Posterior cingulate gyrus (tissue), 11 donors: Measurements from ENCODE around the gene AHNAK2.
"Not testable (repeated sequence)": the region's sequence is repeated elsewhere in the genome, so short reads cannot be mapped to it uniquely, and the experiment has no call there.

Experiments
- DNase-seq, 10 donors: peaks; one replicate each; pipeline versions ENCODE4 v3.0.0 to v3.0.0-alpha.2; 2020 to 2021; ENCODE audit warnings: mixed read lengths in 3 of 10
- intact Hi-C: fragments of 100-400 bp; cut with DNase I; formaldehyde crosslinking; loops from one replicate; pipeline ENCODE4 v1.15.1; 2023

Gene AHNAK2

GRCh38 chr14:104931771-104932675 lies 46.2 kb downstream of the AHNAK2 start:
- peak in 2 of 10 donors; percentile 69 to 79 for DNase-seq
- intact Hi-C loops: no loop called here

DNA sequence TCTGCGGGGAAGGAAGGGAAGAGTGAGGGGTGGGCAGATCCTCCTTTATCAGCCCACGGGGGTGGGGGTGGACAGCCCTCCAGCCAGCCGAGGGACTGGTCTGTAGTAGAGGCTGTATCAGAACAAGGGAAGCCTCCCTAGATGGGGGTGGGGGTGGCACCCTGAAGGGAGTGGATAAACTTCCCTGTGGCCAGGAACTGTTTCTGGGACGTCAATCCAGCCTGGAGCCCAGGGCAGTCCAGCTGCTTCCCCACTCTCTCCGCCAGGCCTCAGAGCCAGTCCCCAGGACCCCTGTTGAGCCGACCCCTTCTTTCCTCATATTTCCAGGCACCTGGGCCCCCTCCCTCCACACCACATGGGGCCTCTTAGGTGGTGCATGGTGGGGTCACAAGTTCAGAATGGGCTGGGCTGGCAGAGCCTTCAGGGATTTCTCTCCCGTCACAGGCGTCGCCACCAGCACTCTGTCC lies 46.8 kb downstream of the AHNAK2 start:
- peak in 1 of 10 donors; percentile 68 for DNase-seq
- intact Hi-C loops: no loop called here

DNA sequence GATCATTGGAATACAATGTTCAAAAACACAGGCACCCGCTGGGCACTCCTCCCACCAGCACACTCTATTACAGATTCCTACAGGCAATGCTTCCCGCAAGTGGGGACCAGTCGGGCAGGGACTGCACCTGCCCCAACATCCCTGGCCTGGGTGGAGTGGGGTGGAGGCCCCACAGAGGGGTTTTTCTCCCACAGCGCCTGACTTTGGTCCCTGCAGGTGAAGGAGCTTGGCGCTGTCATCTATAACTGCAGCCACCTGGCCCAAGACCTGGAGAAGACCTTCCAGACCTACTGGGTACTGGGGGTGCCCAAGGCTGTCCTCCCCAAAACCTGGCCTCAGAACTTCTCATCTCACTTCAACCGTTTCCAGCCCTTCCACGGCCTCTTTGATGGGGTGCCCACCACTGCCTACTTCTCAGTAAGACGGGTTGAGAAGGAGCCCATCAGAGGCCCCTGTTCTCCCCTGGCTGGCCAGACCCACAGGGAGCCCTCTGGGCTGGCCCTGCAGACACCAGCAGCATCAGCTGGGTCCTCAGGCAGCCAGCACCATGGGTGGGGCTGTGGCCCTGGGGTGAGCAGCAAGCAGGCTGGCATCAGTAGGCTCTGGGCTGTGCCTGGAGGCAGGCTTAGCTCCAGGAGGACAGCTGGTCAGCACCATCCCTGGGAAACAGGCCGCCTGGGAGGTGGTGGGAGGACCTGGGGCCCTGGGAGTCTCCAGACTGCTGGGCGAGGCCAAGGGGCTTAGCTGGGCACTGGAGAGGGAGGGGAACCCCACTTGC lies 47.5 kb downstream of the AHNAK2 start:
- intact Hi-C loops: no loop called here
- DNase-seq: peak in 2 of 10 donors; percentile 80

- intact Hi-C loops: no loop called here
- DNase-seq: peak in 2 of 10 donors; percentile 60 to 75
Observed at GRCh38 chr14:104929268-104930230, 48.6 kb downstream of the AHNAK2 start.

DNA sequence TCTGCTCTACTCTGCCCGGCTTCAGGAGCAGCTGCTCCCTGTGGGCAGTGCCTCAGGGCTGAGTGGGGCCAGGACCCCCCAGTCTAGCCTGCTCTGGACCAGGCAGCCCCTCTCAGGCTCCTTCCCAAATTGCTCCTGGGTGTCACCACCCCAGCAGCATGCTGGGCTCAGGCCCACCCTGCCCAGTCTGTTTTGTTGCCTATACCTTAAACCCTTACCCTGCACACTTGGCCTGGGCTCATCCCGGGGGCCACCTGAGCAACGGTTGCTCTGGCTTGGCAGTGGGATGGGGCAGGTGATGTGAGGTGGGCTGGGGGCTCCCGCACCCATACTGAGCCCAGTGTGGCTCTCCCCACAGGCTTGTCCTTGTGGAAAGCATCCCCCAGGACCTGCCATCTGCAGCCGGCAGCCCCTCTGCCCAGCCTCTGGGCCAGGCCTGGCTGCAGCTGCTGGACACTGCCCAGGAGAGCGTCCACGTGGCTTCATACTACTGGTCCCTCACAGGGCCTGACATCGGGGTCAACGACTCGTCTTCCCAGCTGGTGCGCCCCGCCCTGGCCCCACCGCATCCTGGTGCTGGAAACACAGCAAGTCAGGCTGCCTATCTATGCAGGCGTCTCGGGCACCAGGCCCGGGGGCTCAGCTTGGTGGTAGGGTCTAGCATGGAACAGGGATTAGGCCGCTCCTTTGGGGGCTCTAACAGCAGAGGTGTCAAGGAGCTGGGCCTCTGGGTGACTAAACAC lies 49.6 kb downstream of the AHNAK2 start:
- intact Hi-C loops: no loop called here
- peak in 2 of 10 donors; percentile 80 to 83 for DNase-seq

- DNase-seq: peak in 1 of 10 donors; percentile 64
- intact Hi-C loops: no loop called here
Observed at GRCh38 chr14:104927901-104928300, 50.3 kb downstream of the AHNAK2 start.

DNA sequence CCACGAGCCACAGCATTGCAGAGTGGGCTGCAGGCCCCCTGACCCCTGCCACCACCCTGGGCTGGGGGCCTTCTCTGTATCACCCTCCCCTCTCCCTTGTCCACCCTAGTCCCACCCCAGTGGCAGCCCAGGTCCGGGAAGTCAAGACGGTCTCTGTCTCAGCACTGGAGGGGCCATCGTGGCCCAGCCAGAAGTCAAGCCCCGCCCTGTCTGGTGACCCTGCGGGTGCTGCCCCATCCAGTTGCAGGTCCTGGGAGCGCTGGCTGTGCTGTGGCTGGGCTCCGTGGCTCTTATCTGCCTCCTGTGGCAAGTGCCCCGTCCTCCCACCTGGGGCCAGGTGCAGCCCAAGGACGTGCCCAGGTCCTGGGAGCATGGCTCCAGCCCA lies 50.8 kb downstream of the AHNAK2 start:
- intact Hi-C loops: no loop called here
- peak in 2 of 10 donors; percentile 82 for DNase-seq

DNA sequence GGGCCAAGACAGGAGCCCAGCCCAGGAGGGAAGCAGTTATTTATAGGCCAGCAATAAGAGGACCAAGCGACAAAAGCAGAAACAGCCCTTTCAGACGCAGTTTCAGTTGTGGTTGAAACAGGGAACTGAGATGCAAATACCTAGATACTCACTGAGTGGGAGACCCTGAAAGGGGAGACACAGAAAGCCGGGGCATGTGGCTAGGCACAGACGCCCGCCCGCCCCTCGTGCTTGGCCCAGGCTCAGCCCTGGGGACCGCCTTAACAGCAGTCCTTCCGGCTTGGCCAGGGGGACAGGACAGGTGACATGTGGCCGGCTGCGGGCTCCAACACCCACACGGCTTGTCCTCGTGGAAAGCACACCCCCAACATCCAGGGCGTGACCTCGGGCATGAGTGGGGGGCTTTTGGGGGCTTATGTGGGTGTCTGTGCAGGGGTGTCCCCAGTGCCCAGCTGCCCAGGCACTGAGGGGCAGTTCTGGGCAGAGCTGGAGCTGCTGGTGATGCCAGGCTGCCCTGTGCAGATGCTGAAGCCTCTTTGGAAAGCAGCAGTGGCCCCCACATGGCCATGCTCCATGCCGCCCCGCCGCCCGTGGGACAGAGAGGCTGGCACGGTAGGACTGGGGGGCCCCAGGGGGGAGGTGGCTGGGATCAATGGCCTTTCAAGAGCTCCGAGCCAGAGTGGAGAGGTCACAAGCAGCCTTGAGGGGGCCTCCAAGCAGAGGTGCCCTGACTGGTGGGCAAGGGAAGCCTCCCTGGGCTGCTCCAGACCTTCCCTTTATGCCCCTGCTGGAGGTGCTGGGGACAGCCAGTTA lies 51.3 kb downstream of the AHNAK2 start:
- intact Hi-C loops: no loop called here
- peak in 2 of 10 donors; percentile 31 to 81 for DNase-seq

GRCh38 chr14:104925855-104926609 lies 52.1 kb downstream of the AHNAK2 start:
- intact Hi-C loops: no loop called here
- peak in 2 of 10 donors; percentile 82 to 84 for DNase-seq

- DNase-seq: no peak
- intact Hi-C loops: no loop called here
Observed at GRCh38 chr14:104925214-104925854, 52.8 kb downstream of the AHNAK2 start.

DNA sequence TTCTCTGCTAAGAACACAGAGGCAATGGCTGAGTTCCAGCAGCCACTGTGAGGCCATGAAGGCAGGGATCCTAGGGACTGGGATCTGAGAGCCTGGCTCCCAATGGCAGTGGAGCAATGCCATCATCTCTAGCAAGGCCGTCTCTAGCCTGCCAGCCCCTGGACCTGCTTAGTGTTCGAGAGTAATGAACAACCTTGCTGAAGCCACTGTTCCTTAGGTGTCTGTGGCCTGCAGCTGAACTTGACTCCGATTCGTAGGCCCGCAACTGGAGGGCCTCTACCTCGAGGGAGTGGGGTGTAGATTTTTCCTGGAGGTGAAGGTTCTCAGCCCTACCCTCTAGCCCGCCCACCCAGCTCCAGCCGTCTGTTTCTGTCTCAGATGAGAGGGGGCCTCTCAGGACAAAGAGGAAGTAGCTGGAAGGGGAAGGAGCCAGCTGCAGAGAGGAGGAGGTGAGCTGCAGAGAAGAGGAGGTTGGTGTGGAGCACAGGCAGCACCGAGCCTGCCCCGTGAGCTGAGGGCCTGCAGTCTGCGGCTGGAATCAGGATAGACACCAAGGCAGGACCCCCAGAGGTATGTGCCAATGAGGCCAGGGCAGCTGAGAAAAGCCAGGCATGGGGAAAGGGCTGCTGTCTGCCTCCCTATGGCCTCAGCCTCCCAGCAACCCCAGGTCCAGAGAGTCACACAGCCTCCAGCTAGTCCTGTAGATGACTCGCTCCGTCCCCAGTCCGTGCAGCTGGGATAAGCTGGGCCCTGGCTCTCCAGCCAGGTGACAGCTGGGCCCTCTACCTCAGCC lies 53.6 kb downstream of the AHNAK2 start, which contains the start of gene PLD4:
Gene PLD4, plus strand, starts transcription at position 459 of the 793 bp plus-strand sequence. CDS start 2,262 bp downstream, outside the sequence.
- no peak for DNase-seq
- intact Hi-C loops: no loop called here

GRCh38 chr14:104923640-104924420 lies 54.3 kb downstream of the AHNAK2 start:
- intact Hi-C loops: no loop called here
- no peak for DNase-seq

- DNase-seq: no peak
- intact Hi-C loops: no loop called here
Observed at GRCh38 chr14:104919993-104920315, 58.2 kb downstream of the AHNAK2 start.

DNA sequence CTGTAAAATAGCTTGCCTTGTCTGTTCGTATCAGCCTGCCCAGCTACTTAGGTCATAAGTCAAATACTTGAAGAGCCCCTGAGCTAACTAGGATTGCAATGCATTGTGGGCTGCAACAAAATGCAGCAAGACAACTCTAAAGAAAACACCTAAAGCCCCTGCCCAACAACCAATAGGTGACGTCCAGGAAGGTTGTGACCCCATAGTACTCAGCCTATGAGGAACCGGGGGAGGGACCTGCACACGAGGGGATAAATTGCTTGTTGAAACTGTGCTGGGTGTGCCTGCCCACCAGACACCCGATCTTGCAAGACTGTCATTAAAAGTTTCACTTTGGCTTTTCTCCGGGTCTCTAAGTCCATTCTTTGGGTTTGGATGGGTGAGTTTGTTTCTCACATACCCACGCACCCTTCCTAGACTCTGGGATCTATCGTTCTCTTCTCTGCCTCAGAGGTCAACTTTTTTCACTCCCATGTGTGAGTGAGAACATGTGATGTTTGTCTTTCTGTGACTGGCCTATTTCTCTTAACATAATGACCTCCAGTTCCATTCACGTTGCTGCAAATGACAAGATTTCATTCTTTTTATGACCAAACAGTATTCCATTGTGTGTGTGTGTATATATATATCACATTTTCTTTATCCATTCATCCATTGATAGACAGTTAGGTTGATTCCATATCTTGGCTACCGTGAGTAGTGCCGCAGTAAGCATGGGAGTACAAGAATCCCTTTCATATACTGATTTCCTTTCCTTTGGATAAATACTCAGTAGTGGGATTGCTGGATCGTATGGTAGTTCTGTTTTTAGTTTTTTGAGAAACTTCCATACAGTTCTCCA lies 58.8 kb downstream of the AHNAK2 start:
- intact Hi-C loops, DNase-seq: not testable (repeated sequence)

GRCh38 chr14:104917993-104918392 lies 60.2 kb downstream of the AHNAK2 start:
- intact Hi-C loops: no loop called here
- DNase-seq: no peak
